KMS-11 (cell line): Measurements from ENCODE around the gene AFF3.

Source experiments
- H2AFZ ChIP-seq: fragments of 200-600 bp; sonication (generic); 2 replicates; pipeline ENCODE4 v1.6.1; 2016; ENCODE audit warnings: antibody characterized with exemption, mixed run types, low read depth
- H3K27ac ChIP-seq: fragments of 200-600 bp; sonication (generic); 2 replicates; pipeline ENCODE4 v1.6.1; 2016; ENCODE audit warnings: mild to moderate bottlenecking, mixed run types
- H3K27me3 ChIP-seq: fragments of 200-600 bp; sonication (generic); 2 replicates; pipeline ENCODE4 v1.6.1; 2017; ENCODE audit warnings: mild to moderate bottlenecking, low read depth, mixed run types, moderate library complexity; ENCODE audit not compliant: insufficient read depth
- H3K36me3 ChIP-seq: fragments of 200-600 bp; sonication (generic); 2 replicates; pipeline ENCODE4 v1.6.1; 2017; ENCODE audit warnings: mild to moderate bottlenecking, mixed run types; ENCODE audit not compliant: insufficient read depth
- H3K4me1 ChIP-seq: fragments of 200-600 bp; sonication (generic); 2 replicates; pipeline ENCODE4 v1.6.1; 2016; ENCODE audit warnings: mild to moderate bottlenecking, low read depth, mixed run types; ENCODE audit not compliant: poor library complexity, severe bottlenecking
- H3K4me2 ChIP-seq: fragments of 200-600 bp; sonication (generic); 2 replicates; pipeline ENCODE4 v1.7.0; 2016; ENCODE audit warnings: mild to moderate bottlenecking, mixed run types
- H3K4me3 ChIP-seq: fragments of 200-600 bp; sonication (generic); IDR thresholded peaks from 2 replicates; pipeline ENCODE4 v1.6.1; 2017; ENCODE audit warnings: low read depth, low read length, mixed read lengths; ENCODE audit not compliant: insufficient read depth
- H3K79me2 ChIP-seq: fragments of 200-600 bp; sonication (generic); 2 replicates; pipeline ENCODE4 v1.6.1; 2016; ENCODE audit warnings: low read depth, mixed run types; ENCODE audit not compliant: insufficient read depth
- H3K9ac ChIP-seq: fragments of 200-600 bp; sonication (generic); 2 replicates; pipeline ENCODE4 v1.6.1; 2016; ENCODE audit warnings: mild to moderate bottlenecking, mixed run types
- H4K20me1 ChIP-seq: fragments of 200-600 bp; sonication (generic); 2 replicates; pipeline ENCODE4 v1.6.1; 2016; ENCODE audit warnings: mild to moderate bottlenecking, mixed run types; ENCODE audit not compliant: insufficient read depth
- TF ChIP-seq, protein P1 (sequence below): fragments of 200-600 bp; sonication (generic); conservative IDR thresholded peaks from 2 replicates; pipeline ENCODE4 v1.6.1; 2017; ENCODE audit warnings: low read depth, mild to moderate bottlenecking, antibody characterized with exemption, low read length, moderate library complexity, mixed read lengths

Gene AFF3

DNA sequence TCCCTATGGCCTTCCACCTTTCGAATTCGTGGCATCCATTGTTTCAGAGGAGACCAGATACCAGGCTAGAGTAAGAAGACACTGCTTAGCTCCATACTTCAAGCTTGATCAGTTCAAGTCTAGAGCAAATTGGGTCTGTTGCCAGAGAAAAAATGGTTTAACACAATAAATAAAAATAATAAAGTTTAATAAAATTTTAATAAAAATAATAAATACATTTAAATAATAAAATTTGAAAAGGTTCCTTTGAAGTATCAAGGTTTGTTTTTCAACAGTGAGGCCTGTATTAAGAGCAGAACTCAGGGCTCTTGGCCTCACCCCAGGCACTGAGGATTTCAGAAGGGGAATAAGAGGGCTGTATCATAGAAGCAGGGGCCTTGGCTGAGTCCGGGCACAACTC lies 547.0 kb downstream of the AFF3 start:
- Histone ChIP-seq H3K27ac (no peak overlapping the region), H3K4me2 (no peak overlapping the region), H3K9ac (no peak overlapping the region), H2AFZ (no peak overlapping the region), H3K79me2 (no peaks in the 10 kb centered on the region), H3K4me1 (no peaks in the 10 kb centered on the region), H3K36me3 (no peaks in the 10 kb centered on the region), H3K27me3 (no peaks in the 10 kb centered on the region), H4K20me1 (no peaks in the 10 kb centered on the region), H3K4me3 (no peak overlapping the region)
- TF ChIP-seq, protein P1, sequence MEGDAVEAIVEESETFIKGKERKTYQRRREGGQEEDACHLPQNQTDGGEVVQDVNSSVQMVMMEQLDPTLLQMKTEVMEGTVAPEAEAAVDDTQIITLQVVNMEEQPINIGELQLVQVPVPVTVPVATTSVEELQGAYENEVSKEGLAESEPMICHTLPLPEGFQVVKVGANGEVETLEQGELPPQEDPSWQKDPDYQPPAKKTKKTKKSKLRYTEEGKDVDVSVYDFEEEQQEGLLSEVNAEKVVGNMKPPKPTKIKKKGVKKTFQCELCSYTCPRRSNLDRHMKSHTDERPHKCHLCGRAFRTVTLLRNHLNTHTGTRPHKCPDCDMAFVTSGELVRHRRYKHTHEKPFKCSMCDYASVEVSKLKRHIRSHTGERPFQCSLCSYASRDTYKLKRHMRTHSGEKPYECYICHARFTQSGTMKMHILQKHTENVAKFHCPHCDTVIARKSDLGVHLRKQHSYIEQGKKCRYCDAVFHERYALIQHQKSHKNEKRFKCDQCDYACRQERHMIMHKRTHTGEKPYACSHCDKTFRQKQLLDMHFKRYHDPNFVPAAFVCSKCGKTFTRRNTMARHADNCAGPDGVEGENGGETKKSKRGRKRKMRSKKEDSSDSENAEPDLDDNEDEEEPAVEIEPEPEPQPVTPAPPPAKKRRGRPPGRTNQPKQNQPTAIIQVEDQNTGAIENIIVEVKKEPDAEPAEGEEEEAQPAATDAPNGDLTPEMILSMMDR: no peak

DNA sequence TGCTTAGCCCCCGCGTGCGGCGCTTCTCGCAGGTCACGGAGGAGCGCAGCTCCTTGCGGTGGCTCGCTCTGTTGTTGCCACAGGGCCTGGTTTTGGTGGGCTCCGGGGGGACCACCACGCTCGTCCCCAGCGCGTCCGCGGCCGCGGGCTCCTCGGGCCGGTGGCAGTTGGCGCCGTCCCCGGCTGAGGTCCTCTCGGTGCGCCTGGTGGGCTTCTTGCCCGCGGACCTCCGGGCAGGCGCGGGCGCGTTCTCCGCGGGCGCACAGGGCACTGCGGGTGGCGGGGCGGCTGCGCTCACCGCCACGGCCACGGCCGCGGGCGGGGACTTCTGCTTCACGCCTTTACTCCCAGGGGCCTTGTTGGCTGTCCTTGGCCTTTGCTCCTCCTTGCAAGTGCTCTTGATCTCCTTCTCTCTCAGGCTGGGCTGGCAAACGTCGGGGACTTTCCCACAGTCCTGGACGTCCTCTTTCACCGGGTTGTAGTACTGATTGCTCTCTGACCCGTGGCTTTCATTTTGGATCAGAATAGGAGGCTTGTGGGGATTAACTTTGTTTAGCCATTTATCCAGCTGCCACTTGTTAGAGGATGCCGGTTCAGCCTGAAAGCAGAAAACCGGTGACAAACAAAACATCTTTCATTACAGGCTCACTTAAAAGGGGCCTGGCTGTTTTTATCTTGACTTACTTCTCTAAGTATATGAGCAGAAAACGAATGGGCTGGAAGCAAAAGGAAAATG lies 548.5 kb downstream of the AFF3 start:
- no peaks in the 10 kb centered on the region for H3K4me1 ChIP-seq
- H3K9ac ChIP-seq: no peak overlapping the region
- H3K36me3 ChIP-seq: no peaks in the 10 kb centered on the region
- no peak overlapping the region for H2AFZ ChIP-seq
- H3K27me3 ChIP-seq: no peaks in the 10 kb centered on the region
- H3K79me2 ChIP-seq: no peaks in the 10 kb centered on the region
- no peak overlapping the region for H3K4me2 ChIP-seq
- H3K27ac ChIP-seq: no peak overlapping the region
- H3K4me3 ChIP-seq: no peak overlapping the region
- TF ChIP-seq, protein P1: no peak
- H4K20me1 ChIP-seq: no peaks in the 10 kb centered on the region

DNA sequence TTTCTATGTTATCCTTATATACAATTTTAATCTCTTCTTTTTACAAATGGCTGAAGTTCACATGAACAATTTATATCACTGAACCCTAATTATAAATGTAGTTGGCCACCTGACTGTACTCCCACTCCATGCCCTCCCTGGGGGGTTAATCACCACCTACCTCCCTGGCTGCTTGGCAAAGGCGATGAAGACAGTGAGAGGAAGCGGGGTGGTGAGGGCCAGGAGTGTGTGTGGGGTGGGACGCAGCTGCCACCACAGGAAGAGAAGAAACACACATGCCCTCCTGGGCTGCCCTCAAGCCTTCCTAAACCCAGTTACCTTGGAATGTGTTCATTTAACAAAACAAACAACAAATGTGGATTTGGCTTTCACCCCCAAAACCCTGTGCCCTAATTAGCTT lies 565.6 kb downstream of the AFF3 start:
- Histone ChIP-seq H4K20me1 (no peaks in the 10 kb centered on the region), H2AFZ (no peak overlapping the region), H3K4me3 (no peak overlapping the region), H3K27ac (no peak overlapping the region), H3K27me3 (no peaks in the 10 kb centered on the region), H3K4me1 (no peaks in the 10 kb centered on the region), H3K4me2 (no peak overlapping the region), H3K79me2 (no peaks in the 10 kb centered on the region), H3K9ac (no peak overlapping the region), H3K36me3 (no peaks in the 10 kb centered on the region)
- TF ChIP-seq, protein P1: no peak

DNA sequence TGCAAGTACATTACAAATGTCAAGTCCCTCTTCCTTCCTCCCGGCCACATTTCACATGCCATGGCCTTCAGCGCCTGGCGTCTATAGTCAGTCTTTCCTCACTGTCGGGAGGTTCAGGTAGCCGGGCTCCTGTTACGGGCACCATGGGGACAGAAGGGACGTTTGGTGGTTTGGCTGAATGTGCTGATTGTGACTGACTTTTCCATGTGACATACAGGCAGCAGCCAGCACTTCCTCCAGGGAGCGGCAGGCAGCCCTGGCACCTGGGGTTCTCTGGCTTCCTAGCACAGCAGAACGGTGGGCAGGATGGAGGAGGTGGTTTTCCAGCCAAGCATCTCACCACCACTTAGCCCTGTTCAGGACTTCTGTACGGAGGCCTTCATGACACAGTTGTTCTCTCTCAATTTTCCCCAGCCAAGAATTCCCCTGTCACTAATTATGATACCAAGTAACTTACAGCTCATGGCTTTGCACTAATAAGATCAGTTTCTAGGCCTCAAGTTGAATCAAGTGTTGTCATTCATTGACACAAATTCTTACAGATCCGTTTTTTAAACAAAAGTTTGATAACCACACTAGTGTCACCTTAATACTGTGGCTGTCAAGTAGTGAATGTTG lies 568.6 kb downstream of the AFF3 start:
- Histone ChIP-seq H3K79me2 (no peaks in the 10 kb centered on the region), H3K4me2 (no peak overlapping the region), H3K4me1 (no peaks in the 10 kb centered on the region), H3K4me3 (no peak overlapping the region), H3K36me3 (no peaks in the 10 kb centered on the region), H3K27ac (no peak overlapping the region), H3K27me3 (no peaks in the 10 kb centered on the region), H3K9ac (no peak overlapping the region), H2AFZ (no peak overlapping the region), H4K20me1 (no peaks in the 10 kb centered on the region)
- TF ChIP-seq, protein P1: no peak
